NCI-H1105 treated with DMSO at 0.1 percent for 48 hours (cell line): ENCODE measurements around the gene DSCAM.

Experiments
- DNase-seq: peaks from one replicate; lab custom pipeline; 2025; lab: John Stamatoyannopoulos, UW

DSCAM gene

GRCh38 chr21:40120940-40121575 is 725.9 kb downstream of the DSCAM start:
- peak; percentile 78 for DNase-seq

DNA sequence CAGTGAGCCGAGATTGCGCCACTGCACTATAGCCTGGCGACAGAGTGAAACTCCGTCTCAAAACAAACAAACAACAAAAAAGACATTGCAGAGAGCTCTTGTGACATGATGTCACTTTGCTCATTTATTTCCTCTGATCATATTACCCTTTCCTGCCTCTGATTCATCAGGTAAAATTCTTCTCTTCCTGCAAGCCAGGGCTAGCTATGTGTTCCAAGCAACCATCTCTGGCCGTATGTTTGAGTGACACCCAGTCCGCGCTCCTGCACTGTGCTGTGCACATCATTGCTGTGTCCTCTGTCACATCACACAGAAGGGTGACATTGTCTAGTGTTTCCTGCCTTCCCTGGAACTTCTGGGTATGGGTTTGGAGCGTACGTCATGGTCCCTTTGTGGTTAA is 728.4 kb downstream of the DSCAM start:
- no peak for DNase-seq

DNA sequence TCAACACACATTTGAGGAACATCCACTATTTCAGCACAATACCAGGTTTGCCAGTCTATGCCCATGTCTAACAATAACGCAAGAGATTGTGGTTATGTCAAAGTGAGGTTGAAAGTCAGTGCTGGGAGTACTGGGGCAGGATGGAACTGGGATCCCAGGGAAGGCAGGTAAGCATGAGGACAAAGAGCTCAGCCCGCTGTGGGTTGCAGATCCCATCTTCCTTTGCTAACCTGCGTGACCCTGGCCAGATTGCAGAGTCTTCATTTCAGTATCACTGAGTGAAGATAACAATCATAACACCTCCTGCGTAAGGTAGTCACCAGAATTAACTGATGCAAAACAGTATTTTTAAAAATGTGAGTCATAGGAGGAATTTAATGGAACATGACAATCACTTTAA is 729.7 kb downstream of the DSCAM start:
- no peak for DNase-seq

- DNase-seq = no peak
These were observed 731.2 kb downstream of the DSCAM start for GRCh38 chr21:40115775-40116174.

DNA sequence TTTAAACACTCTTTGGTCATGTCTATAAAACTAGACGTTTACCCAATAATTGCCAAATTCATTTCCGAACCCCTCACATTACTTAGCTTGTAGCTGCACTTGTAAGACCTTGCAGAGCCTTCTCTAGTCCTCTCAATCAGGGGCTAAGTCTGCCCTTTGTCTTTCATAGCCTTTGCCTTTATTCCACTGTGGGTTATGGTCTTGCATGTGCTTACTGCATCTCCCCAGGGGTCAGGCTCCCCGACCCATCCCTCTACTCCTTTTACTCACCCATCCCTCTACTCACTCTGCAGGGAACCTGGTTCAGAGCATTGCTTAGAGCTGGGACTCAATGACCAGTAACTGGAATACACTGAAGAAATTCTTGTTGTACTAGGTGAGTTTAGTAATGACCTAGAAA is 744.3 kb downstream of the DSCAM start:
- DNase-seq = no peak

DNA sequence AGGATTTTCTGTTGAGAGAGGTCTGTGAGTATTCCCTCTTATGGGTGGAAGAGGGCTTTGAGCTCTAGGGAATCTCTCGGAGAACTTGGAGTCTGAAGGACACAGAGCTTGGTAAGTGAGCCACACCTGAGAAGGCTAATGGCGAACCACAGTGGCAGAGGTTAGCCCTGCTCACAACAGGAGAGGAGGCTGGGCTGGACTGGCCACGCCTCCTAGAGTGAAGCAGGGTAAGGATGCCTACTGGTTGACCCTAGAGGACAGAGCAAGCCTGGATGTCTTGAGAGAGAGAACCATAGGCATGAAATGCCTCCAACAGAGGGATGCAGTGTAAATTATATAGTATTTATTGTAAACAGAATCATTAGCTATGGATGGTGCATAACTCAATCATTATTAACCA is 747.1 kb downstream of the DSCAM start:
- no peak for DNase-seq

- DNase-seq = no peak
These were observed 751.5 kb downstream of the DSCAM start for GRCh38 chr21:40095477-40095876.

DNA sequence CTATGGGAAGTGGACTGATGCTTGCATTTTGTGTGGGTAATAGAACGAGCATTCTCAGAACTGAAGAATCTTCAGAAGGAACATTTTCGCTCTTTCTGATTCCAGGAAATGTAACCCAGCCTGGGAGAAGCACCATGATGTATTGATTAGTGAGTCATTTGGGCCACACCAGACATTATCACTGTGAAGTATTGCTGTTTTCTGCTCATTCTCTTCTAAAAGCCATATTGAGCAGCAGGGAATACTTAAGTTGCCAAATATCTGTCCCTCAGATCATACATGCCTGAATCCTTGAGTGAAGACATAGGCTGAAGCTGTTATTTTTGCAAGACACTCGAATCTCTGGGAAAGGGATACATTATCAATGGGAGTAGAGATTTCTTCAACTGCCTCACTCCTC is 766.6 kb downstream of the DSCAM start:
- DNase-seq = no peak

DNA sequence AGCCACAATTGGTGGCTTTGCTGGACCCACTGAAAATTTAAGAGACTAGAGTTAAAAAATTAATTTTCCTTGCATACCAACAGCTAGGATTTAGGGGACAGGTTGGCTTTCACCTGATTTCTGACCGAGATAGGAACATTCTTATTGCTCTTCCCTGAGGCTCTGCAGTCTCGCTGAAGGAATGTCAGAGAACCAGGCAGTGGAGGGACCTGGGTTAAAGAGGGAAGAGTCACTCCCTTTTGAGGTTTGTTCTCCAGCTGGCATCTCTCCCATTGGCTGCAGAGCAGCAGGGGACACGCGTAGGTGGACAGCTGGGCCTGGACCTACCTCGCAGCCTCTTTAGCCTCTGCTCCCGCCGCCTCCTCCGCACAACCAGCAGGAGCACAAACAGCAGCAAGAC is 772.2 kb downstream of the DSCAM start:
- no peak for DNase-seq

- DNase-seq = no peak
These were observed 772.8 kb downstream of the DSCAM start for GRCh38 chr21:40074198-40074597.

GRCh38 chr21:40073642-40074041 is 773.3 kb downstream of the DSCAM start:
- no peak for DNase-seq

GRCh38 chr21:40070871-40071270 is 776.1 kb downstream of the DSCAM start:
- no peak for DNase-seq

- no peak for DNase-seq
These were observed 779.2 kb downstream of the DSCAM start for GRCh38 chr21:40067751-40068150.

DNA sequence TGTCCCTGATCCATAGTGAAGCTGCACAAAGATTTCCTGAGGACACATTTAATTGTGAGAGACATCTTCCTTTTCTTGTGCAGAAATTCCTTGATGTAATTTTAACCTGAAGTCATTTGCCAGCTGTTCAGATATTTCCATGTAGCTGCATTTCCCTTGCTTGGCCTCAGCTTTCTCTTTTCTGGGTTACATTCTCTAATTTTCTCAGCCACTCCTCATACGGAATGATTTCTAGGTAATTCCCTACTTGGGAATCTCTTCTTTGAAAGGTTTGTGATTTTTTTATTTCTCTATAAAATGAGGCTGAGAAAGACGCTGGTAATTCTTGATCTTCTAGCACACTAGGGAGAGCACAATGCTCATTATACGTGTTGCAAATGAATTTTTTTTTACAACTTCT is 780.7 kb downstream of the DSCAM start:
- DNase-seq = no peak

DNA sequence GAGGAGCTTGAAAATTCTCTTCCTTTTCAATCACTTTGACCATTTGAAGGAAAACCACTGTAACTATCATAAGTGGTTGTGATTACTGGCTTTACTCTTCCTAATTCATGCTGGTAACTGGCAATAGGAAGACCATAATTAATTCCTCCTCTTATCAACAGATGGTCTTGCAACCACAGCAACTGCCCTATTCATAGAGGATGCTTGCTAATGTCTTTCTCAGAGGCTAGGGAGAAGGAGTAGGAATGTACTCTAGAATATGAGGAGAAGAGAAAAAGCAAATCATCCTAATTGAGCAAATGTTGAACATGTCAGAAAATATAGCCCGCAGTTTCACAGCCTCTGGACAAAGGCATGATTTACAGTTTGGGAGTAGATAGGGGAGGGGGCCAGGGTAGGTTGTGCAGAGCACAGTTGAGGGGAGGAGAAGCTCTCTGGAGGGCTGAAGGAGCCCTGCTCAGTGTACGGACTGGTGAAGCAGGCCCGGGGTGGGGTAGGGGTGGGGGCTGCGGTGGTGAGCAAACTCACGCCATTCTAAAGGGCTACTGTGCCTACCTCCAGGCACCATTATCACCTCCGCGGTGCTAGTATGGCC is 786.8 kb downstream of the DSCAM start:
- peak; percentile 63 for DNase-seq

DNA sequence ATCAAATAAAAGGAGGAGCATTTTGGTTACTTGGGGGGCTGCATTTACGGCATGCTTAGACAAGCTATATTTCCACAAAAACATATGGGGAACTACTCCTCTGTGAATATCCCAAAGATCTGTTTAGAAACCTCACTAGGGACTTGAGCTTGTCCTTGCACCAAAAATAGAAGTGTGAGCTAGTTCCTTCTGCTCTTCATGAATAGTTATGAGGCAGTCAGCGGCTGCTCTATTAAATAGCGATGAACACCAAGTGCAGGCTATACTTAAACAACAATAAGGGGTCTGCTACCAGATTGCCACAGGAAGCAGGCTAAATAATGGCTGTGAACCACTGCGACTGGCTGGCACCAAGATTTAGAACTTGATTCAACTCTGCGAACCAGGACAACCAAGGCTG is 789.6 kb downstream of the DSCAM start:
- DNase-seq = no peak

DNA sequence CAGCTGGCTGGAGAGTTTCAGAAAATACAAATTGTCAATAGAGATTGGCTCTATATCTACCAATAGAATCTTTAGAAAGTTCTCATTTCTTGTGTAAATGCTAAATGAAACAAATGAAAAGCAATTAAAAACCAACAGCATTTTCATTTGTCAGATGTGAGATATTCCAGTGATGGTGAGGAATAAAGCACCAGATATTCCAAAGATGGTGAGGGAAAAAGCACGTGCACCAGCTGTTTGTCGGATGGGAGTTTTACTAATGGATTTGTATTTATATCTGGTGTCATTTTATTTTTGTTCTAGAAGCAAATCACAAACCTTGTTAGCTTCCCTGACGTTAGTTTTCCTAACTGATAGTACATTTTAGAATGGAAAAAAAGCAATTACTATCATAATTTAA is 790.9 kb downstream of the DSCAM start:
- no peak for DNase-seq

DNA sequence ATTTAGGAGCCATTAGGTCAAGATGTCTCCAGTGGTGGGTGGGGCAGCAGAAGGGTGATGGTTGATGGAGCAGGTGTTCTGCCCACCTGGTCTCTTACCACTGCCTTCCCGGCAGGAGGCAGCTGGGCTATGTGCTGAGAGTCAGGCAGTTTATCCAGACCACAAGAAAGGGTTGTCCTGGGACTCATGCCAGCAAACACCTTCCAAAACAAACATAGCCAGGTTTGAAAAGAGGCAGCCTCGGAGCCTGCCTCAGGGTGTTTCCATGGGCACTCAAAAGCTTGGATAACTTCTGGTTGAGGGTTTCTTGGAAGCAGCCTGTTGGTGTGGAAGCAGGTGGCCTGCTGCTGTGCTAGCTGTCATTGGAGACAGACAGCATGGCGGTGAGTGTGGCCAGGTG is 792.6 kb downstream of the DSCAM start:
- peak; percentile 100 for DNase-seq

DNA sequence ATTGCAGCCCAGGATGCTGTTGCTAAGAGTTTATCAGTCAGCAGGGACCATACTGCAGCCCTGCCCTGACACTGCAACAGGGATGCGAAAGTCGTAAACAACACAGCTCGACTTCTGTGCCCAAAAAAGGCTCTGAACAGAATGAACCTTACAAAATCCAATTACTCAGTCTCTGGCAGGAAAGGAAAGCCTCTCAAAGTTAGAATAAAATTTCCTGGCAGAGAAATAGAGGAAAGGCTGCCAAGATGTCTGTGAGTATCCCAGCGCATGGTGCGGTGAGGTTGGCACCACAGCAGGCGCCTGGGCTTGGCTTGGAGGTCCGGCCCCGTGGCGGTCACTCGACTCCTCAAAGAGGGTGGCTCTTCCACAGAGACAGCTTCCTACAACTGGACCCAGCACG is 794.0 kb downstream of the DSCAM start:
- peak; percentile 75 for DNase-seq

DNA sequence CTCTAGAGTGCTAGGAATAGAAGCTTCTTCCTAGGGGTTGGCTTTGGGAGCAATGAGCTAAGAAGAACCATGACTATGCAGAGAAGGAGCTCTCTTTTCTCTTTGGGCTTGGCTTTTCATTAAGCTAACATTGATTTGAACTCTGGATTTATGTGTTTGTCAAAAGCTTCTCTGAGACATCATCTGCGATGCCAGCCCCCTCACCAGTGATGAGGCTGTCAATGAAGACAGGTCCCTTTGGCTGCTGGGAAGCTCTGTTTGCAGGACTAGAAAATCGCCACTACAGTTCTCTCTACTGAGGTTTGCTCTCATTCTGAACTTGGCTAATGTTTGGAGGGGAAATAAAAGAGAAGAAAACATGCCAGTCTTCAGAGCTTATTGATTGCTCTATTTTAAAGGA is 794.7 kb downstream of the DSCAM start:
- no peak for DNase-seq

DNA sequence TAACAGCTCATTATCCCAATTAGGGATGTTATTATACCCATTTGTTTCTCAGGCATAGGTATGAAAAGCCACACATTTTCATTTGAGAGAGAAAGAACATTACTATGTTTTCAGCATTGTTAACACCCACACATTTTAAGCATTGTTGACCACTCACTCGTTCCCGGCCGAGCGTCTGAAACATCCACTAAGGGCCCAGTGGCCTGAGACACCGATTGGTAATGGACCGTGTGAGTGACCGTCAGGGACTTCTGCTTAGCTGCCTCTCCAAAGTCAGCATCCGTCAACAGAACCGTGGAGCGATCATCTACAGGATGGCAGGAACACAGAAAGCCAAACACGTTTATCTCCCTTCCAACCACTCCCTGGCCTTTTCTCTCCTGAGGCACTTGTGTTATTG is 795.2 kb downstream of the DSCAM start:
- no peak for DNase-seq

GRCh38 chr21:40049931-40050290 is 797.0 kb downstream of the DSCAM start:
- no peak for DNase-seq

DNA sequence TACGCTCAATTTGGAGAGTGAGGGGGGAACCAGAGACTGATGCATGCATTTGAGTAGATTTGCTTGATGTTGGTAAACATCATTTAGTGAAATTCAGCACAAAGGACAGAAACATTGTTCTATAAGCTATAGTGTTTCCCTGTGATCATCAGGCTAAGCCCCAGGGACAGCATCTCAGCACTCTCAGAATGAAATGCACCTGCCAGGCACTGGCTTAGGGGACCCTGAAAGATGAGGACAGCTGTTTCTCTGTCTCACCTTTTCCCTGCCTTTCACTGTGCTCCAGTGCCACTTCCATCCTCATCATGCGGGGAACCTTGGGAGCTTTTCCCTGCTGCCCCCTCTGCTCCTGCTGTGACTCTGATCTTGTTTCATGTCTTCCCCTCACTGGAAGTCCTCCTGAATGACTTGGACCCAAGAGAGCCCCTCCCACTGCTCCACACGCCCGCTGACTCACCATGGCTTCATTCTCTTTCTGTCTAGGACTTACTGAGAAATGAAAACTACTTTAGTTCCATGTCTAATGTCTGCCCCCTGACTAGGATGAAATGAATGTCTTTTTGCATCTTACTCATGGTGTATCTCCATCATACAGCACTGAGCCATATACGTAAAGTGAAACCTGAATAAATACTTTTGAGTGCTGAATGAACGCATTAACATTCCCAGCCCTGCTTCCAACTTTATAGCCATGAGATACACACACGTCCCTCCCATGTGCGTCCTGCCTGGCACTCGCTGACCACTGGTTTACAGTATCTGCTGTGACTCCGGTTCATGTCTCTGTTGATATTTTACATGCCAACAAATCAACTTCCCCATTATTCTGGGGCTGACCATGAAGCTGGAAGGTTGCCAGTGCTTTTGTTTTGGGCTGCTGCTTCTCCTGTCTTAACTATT is 797.7 kb downstream of the DSCAM start:
- DNase-seq = peak; percentile 72
